Natural killer cell (primary cell): ENCODE results near the gene PTEN. TPM values are rescaled to one million over a fixed set of nuclear protein-coding genes. Genes with fewer than 3 reads are reported as not detected.

ENCODE experiments used
- ATAC-seq, 3 donors: fragments of 150-1000 bp in 2 of 3; fragments of 200-7000 bp in 1 of 3; cut with Tn5 transposase; 1 replicate in 1 of 3; 2 replicates in 2 of 3; pipeline ENCODE4 v1.10.0; 2021; ENCODE audit warnings: mild to moderate bottlenecking in 2 of 3, moderate library complexity in 2 of 3
- DNase-seq, 2 donors: peaks; one replicate each; pipeline versions ENCODE4 v3.0.0 to v3.0.0-alpha.2; 2013 to 2021; ENCODE audit warnings: mixed read lengths in 1 of 2
- H3K27ac ChIP-seq: one replicate; pipeline ENCODE4 v1.5.1; 2013; ENCODE audit warnings: mild to moderate bottlenecking, low read length
- H3K27me3 ChIP-seq: one replicate; pipeline ENCODE4 v1.6.1; 2013; ENCODE audit warnings: low read length; ENCODE audit not compliant: control insufficient read depth, insufficient read depth
- H3K36me3 ChIP-seq: one replicate; pipeline ENCODE4 v1.6.1; 2013; ENCODE audit warnings: low read length; ENCODE audit not compliant: control insufficient read depth, insufficient read depth
- H3K4me1 ChIP-seq: one replicate; pipeline ENCODE4 v1.6.1; 2013; ENCODE audit warnings: low read length; ENCODE audit not compliant: control insufficient read depth, insufficient read depth
- H3K4me3 ChIP-seq: one replicate; pipeline ENCODE4 v1.5.1; 2013; ENCODE audit warnings: low read length
- H3K9me3 ChIP-seq: one replicate; pipeline ENCODE4 v1.6.1; 2013; ENCODE audit warnings: low read length; ENCODE audit not compliant: control insufficient read depth, insufficient read depth
- H3K27ac Mint-ChIP-seq, 2 donors: one replicate each; pipeline ENCODE4 v1.8.0; 2022; ENCODE audit warnings: mild to moderate bottlenecking in 2 of 2, mixed read lengths in 2 of 2, moderate library complexity in 1 of 2
- H3K27me3 Mint-ChIP-seq, 2 donors: one replicate each; pipeline ENCODE4 v1.8.0; 2022; ENCODE audit warnings: low read depth in 2 of 2, mixed read lengths in 2 of 2
- H3K36me3 Mint-ChIP-seq: one replicate; pipeline ENCODE4 v1.8.0; 2022; ENCODE audit warnings: mixed read lengths
- H3K4me1 Mint-ChIP-seq, 2 donors: one replicate each; pipeline ENCODE4 v1.8.0; 2022; ENCODE audit warnings: mixed read lengths in 2 of 2
- H3K4me3 Mint-ChIP-seq: one replicate; pipeline ENCODE4 v1.8.0; 2022; ENCODE audit warnings: mild to moderate bottlenecking, moderate library complexity, mixed read lengths
- H3K9me3 Mint-ChIP-seq, 2 donors: one replicate each; pipeline ENCODE4 v1.8.0; 2022; ENCODE audit warnings: mixed read lengths in 2 of 2
- WGBS: methylation state at CpG from one replicate; pipeline ENCODE4 v1.1.7; 2013; ENCODE audit warnings: missing lambda C conversion rate; ENCODE audit not compliant: insufficient coverage; 5-methylcytosine and 5-hydroxymethylcytosine counted together
- intact Hi-C: fragments of 100-400 bp; cut with micrococcal nuclease; formaldehyde crosslinking; loops from one replicate; pipeline ENCODE4 v1.14.2; 2022
- total RNA-seq, 4 donors: library from RNA; stranded (reverse); fragments of 120-200 nt in 1 of 4; gene quantifications; one replicate each; pipeline versions ENCODE4 v1.2.3 to v1.2.4, GENCODE V29; 2013 to 2022
- TF ChIP-seq, protein P1 (sequence below): fragments of 200-600 bp; IDR thresholded peaks from one replicate; pipeline ENCODE4 v1.8.0; 2022; ENCODE audit warnings: antibody characterized with exemption

Gene PTEN
- 100 to 1,000 TPM; 107 to 142 (median 121) TPM for total RNA-seq
- 232 TPM for total RNA-seq (2013)

DNA sequence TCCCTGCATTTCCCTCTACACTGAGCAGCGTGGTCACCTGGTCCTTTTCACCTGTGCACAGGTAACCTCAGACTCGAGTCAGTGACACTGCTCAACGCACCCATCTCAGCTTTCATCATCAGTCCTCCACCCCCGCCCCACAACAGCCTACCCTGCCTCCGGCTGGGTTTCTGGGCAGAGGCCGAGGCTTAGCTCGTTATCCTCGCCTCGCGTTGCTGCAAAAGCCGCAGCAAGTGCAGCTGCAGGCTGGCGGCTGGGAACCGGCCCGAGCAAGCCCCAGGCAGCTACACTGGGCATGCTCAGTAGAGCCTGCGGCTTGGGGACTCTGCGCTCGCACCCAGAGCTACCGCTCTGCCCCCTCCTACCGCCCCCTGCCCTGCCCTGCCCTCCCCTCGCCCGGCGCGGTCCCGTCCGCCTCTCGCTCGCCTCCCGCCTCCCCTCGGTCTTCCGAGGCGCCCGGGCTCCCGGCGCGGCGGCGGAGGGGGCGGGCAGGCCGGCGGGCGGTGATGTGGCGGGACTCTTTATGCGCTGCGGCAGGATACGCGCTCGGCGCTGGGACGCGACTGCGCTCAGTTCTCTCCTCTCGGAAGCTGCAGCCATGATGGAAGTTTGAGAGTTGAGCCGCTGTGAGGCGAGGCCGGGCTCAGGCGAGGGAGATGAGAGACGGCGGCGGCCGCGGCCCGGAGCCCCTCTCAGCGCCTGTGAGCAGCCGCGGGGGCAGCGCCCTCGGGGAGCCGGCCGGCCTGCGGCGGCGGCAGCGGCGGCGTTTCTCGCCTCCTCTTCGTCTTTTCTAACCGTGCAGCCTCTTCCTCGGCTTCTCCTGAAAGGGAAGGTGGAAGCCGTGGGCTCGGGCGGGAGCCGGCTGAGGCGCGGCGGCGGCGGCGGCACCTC is at the start of gene PTEN, which contains the start of gene KLLN:
TSS of gene PTEN (plus strand) at position 573 of the 891 bp plus-strand sequence. CDS start 845 bp downstream, outside the sequence.
TSS of gene KLLN (minus strand) at position 481 of the 891 bp plus-strand sequence. CDS start 1,046 bp downstream, outside the sequence.
- Mint-ChIP-seq H3K9me3 (no peaks in the 10 kb centered on the region), H3K36me3 (no peaks in the 10 kb centered on the region), H3K4me1 (peaks cover 64 to 68% of the 10 kb centered on the region in 2 donors), H3K27me3 (no peaks in the 10 kb centered on the region), H3K27ac (peak within 1 kb of the TSS; percentile 95 to 97), H3K4me3 (peak within 1 kb of the TSS; percentile 100)
- under 1% methylated on average over 89 of the region's 89 CpGs for WGBS
- Histone ChIP-seq H3K4me1 (peaks cover 11% of the 10 kb centered on the region), H3K36me3 (no peaks in the 10 kb centered on the region), H3K9me3 (no peaks in the 10 kb centered on the region), H3K27me3 (no peaks in the 10 kb centered on the region), H3K4me3 (peak within 1 kb of the TSS; percentile 96), H3K27ac (peak within 1 kb of the TSS; percentile 74)
- intact Hi-C loops: loop anchor here (1.0 to 5.0 kb wide), 5 partner anchors 45 to 766 kb away; partner anchors contain the start of genes ATAD1 and SHLD2
- DNase-seq: peak; percentile 77 to 92
- TF ChIP-seq, protein P1, sequence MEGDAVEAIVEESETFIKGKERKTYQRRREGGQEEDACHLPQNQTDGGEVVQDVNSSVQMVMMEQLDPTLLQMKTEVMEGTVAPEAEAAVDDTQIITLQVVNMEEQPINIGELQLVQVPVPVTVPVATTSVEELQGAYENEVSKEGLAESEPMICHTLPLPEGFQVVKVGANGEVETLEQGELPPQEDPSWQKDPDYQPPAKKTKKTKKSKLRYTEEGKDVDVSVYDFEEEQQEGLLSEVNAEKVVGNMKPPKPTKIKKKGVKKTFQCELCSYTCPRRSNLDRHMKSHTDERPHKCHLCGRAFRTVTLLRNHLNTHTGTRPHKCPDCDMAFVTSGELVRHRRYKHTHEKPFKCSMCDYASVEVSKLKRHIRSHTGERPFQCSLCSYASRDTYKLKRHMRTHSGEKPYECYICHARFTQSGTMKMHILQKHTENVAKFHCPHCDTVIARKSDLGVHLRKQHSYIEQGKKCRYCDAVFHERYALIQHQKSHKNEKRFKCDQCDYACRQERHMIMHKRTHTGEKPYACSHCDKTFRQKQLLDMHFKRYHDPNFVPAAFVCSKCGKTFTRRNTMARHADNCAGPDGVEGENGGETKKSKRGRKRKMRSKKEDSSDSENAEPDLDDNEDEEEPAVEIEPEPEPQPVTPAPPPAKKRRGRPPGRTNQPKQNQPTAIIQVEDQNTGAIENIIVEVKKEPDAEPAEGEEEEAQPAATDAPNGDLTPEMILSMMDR: no peak
- ATAC-seq: peak; percentile 37 to 61 (median 49)

DNA sequence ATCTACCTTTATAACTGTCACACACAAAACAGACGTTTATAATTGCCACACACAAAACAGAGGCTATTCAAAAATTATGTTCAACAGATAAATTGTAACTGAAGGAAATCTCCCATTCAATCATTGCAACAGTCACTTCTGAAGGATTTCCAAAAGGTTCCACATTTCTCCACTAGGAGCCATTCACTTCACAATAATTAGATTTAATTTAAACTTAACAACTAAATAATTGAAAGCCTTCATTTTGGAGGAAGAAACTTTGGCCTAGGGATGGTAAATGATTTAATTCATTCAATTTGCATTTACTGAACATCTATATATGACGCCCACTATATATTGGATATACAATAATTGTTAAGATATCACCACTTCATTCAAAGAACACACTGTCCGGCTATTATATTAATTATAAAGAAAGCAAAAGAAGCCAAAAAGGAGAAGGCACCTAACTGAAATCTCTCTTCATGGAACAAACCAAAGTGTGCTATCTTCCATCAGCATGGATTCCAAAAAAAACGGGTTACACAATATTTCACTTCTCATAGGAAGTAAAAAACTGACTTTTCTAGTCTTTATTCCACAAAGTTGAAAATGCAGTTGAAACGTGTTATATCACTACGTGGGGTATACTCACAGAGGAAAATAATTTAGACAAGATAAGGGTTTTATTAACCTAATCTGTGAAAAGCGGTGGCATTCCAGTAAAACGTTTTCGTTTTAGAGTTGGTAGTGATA is 47.1 kb upstream of the PTEN start:
- H3K27ac ChIP-seq: no peak overlapping the region
- Mint-ChIP-seq H3K4me3 (peak overlapping the region; percentile 95), H3K4me1 (peaks cover 41 to 44% of the 10 kb centered on the region in 2 donors), H3K9me3 (no peaks in the 10 kb centered on the region), H3K27ac (peak overlapping the region; percentile 96 to 97), H3K27me3 (no peaks in the 10 kb centered on the region), H3K36me3 (no peaks in the 10 kb centered on the region)
- peaks cover 12% of the 10 kb centered on the region for H3K4me1 ChIP-seq
- TF ChIP-seq, protein P1: peak; percentile 18
- no peak overlapping the region for H3K4me3 ChIP-seq
- no peak for DNase-seq
- no peaks in the 10 kb centered on the region for H3K9me3 ChIP-seq
- ATAC-seq: no peak
- WGBS: 46% methylated on average over 5 of the region's 9 CpGs
- peaks cover 15% of the 10 kb centered on the region for H3K36me3 ChIP-seq
- intact Hi-C loops: loop anchor here (5.0 kb wide), 1 partner anchor 1176 kb away; the partner anchor contains the start of gene FAS
- no peaks in the 10 kb centered on the region for H3K27me3 ChIP-seq

DNA sequence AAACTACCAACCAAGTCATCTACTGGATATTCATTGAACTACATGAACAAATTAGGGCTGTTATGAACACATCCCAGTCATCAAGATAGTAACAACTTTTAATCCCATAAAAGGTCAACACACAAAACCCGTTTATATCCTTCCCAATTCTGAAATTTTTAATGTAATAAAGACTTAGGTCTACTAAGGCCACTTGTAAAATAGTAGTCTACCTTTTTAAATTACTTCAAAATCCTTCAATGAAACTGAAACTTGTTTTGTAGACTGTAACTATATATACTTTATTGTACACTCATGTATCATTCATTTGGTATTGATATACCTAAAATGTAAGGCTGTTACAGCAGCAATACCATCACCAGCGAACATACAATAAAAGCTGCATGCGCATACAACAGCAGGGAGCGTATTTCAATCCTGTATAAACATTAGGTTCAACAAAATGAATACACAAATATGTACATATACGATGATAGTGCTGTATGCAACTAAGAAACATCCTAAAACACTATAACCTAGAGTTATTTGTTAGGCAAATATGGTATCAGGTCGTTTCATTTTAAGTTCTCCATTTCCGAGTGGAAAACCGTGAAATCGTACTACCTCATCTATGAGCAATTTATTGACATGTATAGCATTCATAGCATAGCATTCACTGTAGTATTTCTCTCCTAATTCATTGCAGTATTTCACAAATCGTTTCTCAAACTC is 46.4 kb upstream of the PTEN start:
- no peak for ATAC-seq
- 9% methylated on average over 5 of the region's 10 CpGs for WGBS
- Histone ChIP-seq H3K4me3 (peak overlapping the region; percentile 80), H3K9me3 (no peaks in the 10 kb centered on the region), H3K4me1 (peaks cover 12% of the 10 kb centered on the region), H3K27me3 (no peaks in the 10 kb centered on the region), H3K36me3 (peaks cover 11% of the 10 kb centered on the region), H3K27ac (peak overlapping the region; percentile 84)
- H3K4me3 Mint-ChIP-seq: peak overlapping the region; percentile 95
- H3K36me3 Mint-ChIP-seq: no peaks in the 10 kb centered on the region
- H3K4me1 Mint-ChIP-seq: peaks cover 38 to 41% of the 10 kb centered on the region in 2 donors
- DNase-seq: peak in 1 of 2 donors; percentile 17
- H3K27me3 Mint-ChIP-seq: no peaks in the 10 kb centered on the region
- H3K27ac Mint-ChIP-seq: peak overlapping the region; percentile 96 to 97
- TF ChIP-seq, protein P1: no peak
- H3K9me3 Mint-ChIP-seq: no peaks in the 10 kb centered on the region
- intact Hi-C loops: loop anchor here (5.0 kb wide), 1 partner anchor 1175 kb away; the partner anchor contains the start of gene FAS
